HG02943 (cell line): Measurements from ENCODE around the gene SEC22B.
"Not testable (repeated sequence)": the region's sequence is repeated elsewhere in the genome, so short reads cannot be mapped to it uniquely, and the experiment has no call there.

ENCODE experiments used
- ATAC-seq: cut with Tn5 transposase; IDR thresholded peaks from one replicate; pipeline ENCODE4 v1.9.1; 2021; ENCODE audit warnings: mild to moderate bottlenecking, low read depth, moderate library complexity; ENCODE audit not compliant: unreplicated experiment

Gene SEC22B

DNA sequence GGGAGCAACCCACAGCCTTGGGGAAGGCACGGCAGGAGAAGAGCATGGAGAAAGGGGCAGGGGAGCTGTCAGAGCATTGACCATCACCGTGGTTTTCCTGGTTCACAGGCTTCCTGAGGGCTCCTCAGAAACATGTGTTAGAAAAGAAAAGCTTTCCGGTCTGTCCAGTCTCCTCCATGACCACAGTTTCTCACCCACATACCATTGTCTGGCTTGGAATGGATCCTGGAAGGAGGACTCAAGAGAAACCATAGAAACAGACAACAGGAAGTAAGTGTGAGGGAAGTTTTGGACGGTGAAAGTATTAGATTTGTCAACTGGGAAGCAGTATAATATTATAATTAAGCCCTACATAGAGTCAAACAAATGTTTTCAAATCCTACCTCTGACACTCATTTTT, 55.8 kb downstream of the SEC22B start:
- ATAC-seq, result not testable (repeated sequence)

DNA sequence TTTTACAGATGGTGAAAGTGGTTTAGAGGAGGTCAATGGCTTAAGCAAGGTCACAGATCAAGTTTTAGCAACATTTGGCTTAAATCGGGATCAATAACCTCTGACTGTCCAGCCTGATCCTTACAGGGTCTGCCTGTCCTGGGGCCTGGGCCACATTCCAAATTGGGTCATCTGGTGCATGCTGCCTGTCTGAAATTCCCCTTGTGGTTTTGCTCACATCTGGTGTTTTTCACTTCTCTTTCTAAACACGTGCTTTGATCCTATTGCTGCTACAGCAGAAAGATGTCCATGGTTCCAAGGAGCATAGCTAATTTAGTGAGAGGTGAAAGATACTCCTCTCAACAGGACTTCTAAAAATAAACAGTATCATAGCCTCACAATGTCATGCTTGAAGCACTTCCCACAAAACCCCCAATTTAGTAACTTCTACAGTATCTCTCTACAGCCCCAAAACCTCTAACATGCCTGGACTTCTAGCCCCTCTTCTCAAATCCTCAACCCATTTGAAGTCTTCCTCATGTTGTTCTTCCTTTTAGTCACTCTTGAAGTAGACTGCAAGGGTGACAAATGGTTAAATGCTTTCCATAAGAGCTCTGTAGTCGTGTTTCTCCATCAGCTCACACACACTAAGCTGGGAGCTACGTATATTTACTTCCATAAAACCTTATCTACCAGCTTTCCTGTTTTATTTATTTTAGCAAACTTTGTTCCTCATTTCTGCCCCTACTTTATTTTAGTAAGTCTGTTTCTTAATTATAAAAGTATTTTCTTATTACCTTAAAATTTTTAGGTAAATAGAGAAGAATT, 58.7 kb downstream of the SEC22B start:
- ATAC-seq, result not testable (repeated sequence)

DNA sequence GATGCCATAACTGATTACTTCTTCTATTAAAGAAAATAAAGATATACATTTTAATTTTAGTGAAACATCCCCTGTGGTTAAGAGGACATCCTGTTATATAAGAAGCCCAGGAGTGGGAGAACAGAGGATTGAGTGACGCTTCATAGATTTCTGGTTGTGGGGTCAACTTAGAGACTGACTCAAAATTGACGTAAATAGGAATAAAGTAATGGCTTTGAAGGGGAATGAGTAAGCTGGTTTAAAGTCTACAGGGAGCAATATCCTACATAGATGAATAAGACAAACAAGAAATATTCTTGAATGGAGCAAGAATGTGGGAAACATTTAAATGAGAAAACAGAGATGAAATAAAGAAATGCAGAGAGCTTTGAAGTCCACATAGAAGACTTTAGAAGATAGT, 60.2 kb downstream of the SEC22B start:
- not testable (repeated sequence) for ATAC-seq

DNA sequence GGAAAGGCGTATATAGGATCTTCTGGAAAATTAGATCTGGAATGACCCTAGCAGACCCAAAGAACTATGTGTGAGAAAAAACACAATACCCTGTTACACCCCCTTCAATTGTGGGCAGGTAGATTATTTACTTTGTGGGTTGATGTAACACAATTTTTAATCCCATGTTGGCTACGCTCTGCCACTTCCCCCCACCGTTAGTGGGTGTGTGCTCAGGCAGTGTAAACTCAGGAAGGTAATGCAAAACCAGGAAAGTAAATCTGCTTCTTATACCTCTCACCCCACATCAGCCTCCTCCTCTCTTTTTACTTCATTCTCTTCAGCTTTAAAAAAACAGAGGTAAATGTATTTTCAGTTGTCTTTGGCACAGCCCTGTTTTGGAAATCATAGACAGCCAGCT, 63.2 kb downstream of the SEC22B start:
- not testable (repeated sequence) for ATAC-seq

DNA sequence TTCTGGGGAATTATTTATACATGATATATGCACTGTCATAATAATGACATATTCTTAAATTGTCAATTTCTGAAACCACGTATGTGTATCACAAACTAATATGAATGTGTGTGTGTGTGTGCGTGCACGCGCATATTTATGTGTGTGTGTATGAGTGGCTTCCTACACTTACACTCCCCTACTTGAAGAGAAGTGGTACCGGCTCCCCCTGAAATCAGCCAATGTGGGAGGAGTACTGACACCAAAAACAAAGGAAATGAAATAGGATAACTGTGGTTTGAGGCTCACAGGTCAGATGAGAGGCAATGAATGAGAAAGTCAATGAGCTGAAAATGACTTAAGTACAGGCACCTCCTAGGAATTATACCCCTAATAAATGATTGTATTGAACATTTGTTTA, 64.1 kb downstream of the SEC22B start:
- not testable (repeated sequence) for ATAC-seq

DNA sequence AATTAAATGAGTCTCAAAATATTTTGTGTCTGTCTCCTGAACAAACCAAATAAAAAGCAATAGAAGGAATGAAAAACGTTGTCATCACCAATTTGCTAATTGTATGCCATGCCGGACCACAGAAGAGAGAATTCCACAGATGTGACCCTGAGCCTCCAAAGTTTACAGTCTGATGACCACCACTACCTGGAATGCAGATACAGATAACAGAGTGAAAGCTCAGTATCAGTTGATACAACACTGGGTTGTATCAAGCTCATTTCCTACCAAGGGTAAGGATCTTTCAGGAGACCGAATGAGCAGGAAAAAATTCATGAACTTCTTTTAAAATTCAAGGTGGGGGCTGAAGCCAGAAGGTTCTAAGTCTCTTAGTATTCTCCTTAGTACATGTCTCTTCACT, 64.5 kb downstream of the SEC22B start:
- not testable (repeated sequence) for ATAC-seq

DNA sequence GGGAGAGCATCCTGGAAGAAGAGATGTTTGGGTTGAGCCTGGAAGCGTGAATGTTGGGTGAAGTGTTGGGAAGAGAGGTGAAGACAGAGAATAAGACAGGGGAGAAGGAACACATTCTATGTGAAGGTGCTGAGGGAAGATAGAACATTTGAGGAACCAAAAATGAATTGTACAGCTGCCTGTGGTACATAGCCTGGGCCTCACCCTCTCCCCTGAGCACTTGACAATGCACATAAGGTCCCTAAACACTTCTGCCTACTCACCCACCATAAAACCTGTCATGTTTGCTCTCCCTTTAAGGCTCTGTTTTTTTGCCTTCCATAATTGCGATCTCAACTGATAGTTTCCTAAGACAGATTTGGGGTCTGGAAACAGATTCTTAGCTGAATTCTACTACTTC, 65.3 kb downstream of the SEC22B start:
- ATAC-seq, result not testable (repeated sequence)

DNA sequence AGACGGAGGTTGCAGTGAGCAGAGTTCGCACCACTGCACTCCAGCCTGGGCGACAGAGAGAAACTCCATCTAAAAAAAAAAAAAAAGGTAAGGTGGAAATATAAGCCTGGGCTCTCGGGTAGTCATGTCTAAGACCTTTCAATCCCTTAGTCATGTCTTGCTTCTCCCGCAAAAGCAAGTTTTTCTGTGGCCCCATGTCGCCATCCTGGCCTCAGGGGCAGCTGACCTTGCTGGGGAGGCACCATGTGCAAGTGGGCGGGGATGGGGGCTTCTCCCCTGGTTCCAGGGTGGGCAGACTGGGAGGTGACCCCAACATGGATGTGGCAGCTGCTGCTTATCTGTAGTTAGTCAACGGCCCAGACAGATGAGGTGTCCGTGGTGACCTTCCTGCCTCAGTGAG, 66.7 kb downstream of the SEC22B start:
- not testable (repeated sequence) for ATAC-seq

DNA sequence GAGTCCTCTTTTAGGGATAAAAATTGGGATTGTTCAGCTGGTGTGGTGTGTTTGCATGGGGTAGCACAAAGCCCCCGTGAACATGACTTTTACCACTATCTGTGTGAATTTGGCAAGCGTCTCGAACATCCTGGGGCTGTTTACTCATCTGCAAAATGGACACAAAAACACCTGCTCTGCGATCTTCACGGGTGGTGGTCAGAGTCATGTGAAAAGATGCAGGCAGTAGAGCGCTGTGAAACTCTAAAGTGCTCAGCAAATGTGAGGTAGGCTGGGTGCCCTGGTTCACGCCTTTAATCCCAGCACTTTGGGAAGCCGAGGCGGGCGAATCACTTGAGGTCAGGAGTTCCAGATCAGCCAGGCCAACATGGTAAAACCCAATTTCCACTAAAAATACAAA, 67.1 kb downstream of the SEC22B start:
- not testable (repeated sequence) for ATAC-seq

DNA sequence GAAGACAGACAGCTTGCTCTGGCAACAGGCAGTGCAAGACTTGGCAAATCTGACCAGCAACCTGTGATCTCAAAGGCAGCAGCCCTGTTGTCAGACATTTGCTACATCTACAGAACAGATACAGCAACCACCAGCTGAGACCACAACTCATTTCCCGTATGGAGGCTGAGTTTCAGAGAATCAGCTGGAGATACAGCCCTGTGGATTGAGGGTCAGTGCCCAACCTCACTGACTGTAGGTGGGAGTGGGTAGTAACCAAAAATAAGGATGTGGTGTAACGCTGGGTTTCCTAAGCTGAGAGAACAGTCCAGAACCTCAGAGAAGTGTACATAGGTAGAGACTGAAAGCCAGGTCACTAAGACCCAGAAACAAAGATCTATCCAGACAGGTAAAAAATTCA, 71.0 kb downstream of the SEC22B start:
- ATAC-seq, result not testable (repeated sequence)

DNA sequence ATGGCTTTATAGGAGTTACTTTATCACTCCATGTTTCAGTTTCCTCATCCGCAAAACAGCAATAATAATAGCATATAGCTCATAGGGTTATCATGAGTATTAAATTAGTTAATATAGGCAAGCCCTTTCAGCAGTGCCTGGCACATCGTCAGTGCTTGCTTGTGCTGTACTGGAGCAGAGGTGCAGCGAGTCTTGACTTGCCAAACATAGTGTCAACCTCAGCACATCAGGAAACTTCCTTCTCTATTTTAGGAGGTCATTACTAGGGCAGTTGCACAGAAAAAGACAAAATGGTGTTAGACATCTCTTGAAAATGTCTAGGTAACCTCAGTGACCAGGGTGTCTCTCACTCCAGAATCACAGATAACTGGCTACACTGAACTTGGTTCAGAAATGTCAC, 72.6 kb downstream of the SEC22B start:
- not testable (repeated sequence) for ATAC-seq

DNA sequence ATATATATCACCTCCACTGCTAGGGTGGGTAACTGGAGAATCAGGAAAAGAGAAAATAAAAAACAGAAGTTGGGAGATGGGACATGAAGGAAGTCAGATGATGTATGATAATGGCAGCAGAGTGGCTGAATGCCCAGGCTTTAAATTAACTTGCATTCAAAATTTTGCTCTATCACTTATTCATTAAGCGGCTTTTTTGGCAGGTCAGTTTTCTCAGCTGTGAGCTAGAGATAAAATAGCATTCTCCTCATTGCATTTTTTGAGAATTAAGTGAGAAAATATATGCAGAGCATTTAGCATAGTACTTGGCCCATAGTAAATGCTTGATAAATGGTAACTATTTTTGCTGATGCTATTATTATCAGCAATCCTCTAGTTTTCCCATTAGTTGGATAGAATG, 74.7 kb downstream of the SEC22B start:
- not testable (repeated sequence) for ATAC-seq
